DOHH2 (cell line): ENCODE measurements around the gene ERH.

Experiments used
- CTCF ChIP-seq: fragments of 200-600 bp; sonication (generic); IDR thresholded peaks from one replicate; pipeline ENCODE4 v1.5.1; 2014; ENCODE audit warnings: antibody characterized with exemption, mild to moderate bottlenecking, low read depth, low read length; ENCODE audit not compliant: poor library complexity, severe bottlenecking
- EZH2phosphoT487 ChIP-seq: fragments of 200-600 bp; sonication (generic); IDR thresholded peaks from 2 replicates; pipeline ENCODE4 v1.6.1; 2017; ENCODE audit warnings: borderline replicate concordance, mild to moderate bottlenecking, antibody characterized with exemption, low read length, moderate library complexity, mixed read lengths

GRCh38 chr14:69430306-69430939, 32.3 kb upstream of the ERH start:
- TF ChIP-seq CTCF (no peak), EZH2phosphoT487 (no peak)
